ENCODE results near the gene HTRA3.
A peak's percentile ranks its signal among the peaks of the same experiment; 100 is the strongest.

HTRA3 gene

GRCh38 chr4:8270418-8270771 is 841 bp downstream of the HTRA3 start:
- DNase-seq, result no peak

GRCh38 chr4:8270912-8271815 is 1.6 kb downstream of the HTRA3 start:
- DNase-seq, result no peak

GRCh38 chr4:8271821-8272220 is 2.3 kb downstream of the HTRA3 start:
- DNase-seq, result no peak

- DNase-seq, result no peak
These were observed 3.2 kb downstream of the HTRA3 start for GRCh38 chr4:8272472-8273428.

GRCh38 chr4:8273450-8273849 is 3.9 kb downstream of the HTRA3 start:
- DNase-seq, result no peak

- no peak for DNase-seq
These were observed 4.6 kb downstream of the HTRA3 start for GRCh38 chr4:8274066-8274652.

- DNase-seq, result peak; percentile 11
These were observed 5.4 kb downstream of the HTRA3 start for GRCh38 chr4:8274765-8275547.

- DNase-seq, result no peak
These were observed 6.0 kb downstream of the HTRA3 start for GRCh38 chr4:8275548-8275910.

- no peak for DNase-seq
These were observed 7.0 kb downstream of the HTRA3 start for GRCh38 chr4:8276358-8277240.

- DNase-seq, result no peak
These were observed 7.9 kb downstream of the HTRA3 start for GRCh38 chr4:8277356-8278008.

- DNase-seq, result no peak
These were observed 8.4 kb downstream of the HTRA3 start for GRCh38 chr4:8278009-8278395.

GRCh38 chr4:8278421-8279287 is 9.1 kb downstream of the HTRA3 start:
- DNase-seq, result peak; percentile 14

- no peak for DNase-seq
These were observed 10.0 kb downstream of the HTRA3 start for GRCh38 chr4:8279321-8280157.

- no peak for DNase-seq
These were observed 10.8 kb downstream of the HTRA3 start for GRCh38 chr4:8280158-8280875.

GRCh38 chr4:8280876-8281440 is 11.4 kb downstream of the HTRA3 start:
- DNase-seq, result no peak

- DNase-seq, result no peak
These were observed 12.1 kb downstream of the HTRA3 start for GRCh38 chr4:8281519-8282133.

- no peak for DNase-seq
These were observed 12.6 kb downstream of the HTRA3 start for GRCh38 chr4:8282134-8282641.
